Trophoblast cell (in vitro differentiated cells and primary cell): ENCODE data around the gene DDX39B.
A peak's percentile ranks its signal among the peaks of the same experiment; 100 is the strongest.

ENCODE experiments used
- DNase-seq, 2 donors: peaks; one replicate each; pipeline ENCODE4 v3.0.0-alpha.2; 2016
- H2AFZ ChIP-seq: 2 replicates; pipeline ENCODE4 v1.6.1; 2013; ENCODE audit warnings: low read length, moderate library complexity, mild to moderate bottlenecking; ENCODE audit not compliant: insufficient read depth, poor library complexity
- H2AK5ac ChIP-seq: 2 replicates; pipeline ENCODE4 v1.6.1; 2013; ENCODE audit warnings: mild to moderate bottlenecking, low read length
- H2BK120ac ChIP-seq: 2 replicates; pipeline ENCODE4 v1.6.1; 2013; ENCODE audit warnings: low read length, mild to moderate bottlenecking, moderate library complexity; ENCODE audit not compliant: insufficient read depth, poor library complexity
- H2BK12ac ChIP-seq: 2 replicates; pipeline ENCODE4 v1.6.1; 2013; ENCODE audit warnings: mild to moderate bottlenecking, low read length, moderate library complexity
- H2BK5ac ChIP-seq: 2 replicates; pipeline ENCODE4 v1.6.1; 2013; ENCODE audit warnings: low read length, low read depth, moderate library complexity, mild to moderate bottlenecking; ENCODE audit not compliant: poor library complexity
- H3K14ac ChIP-seq: 2 replicates; pipeline ENCODE4 v1.6.1; 2013; ENCODE audit warnings: mild to moderate bottlenecking, low read length
- H3K18ac ChIP-seq: 2 replicates; pipeline ENCODE4 v1.6.1; 2013; ENCODE audit warnings: mild to moderate bottlenecking, low read length
- H3K23ac ChIP-seq: 2 replicates; pipeline ENCODE4 v1.6.1; 2013; ENCODE audit warnings: low read length
- H3K27ac ChIP-seq: 2 replicates; pipeline ENCODE4 v1.5.1; 2013; ENCODE audit warnings: low read depth, mild to moderate bottlenecking, inconsistent platforms, low read length, moderate library complexity
- H3K27me3 ChIP-seq: 2 replicates; pipeline ENCODE4 v1.6.1; 2013; ENCODE audit warnings: inconsistent platforms, mild to moderate bottlenecking, low read length, moderate library complexity; ENCODE audit not compliant: insufficient read depth
- H3K36me3 ChIP-seq, 2 experiments: 1 replicate in 1 of 2; 2 replicates in 1 of 2; pipeline ENCODE4 v1.6.1; 2013; ENCODE audit warnings: low read length in 2 of 2, mild to moderate bottlenecking in 2 of 2, moderate library complexity in 1 of 2; ENCODE audit not compliant: insufficient read depth in 2 of 2, control insufficient read depth in 1 of 2
- H3K4ac ChIP-seq: 2 replicates; pipeline ENCODE4 v1.6.1; 2013; ENCODE audit warnings: low read depth, mild to moderate bottlenecking, low read length, moderate library complexity
- H3K4me1 ChIP-seq, 2 experiments: 1 replicate in 1 of 2; 2 replicates in 1 of 2; pipeline ENCODE4 v1.6.1; 2013; ENCODE audit warnings: low read length in 2 of 2, mild to moderate bottlenecking in 2 of 2, moderate library complexity in 1 of 2; ENCODE audit not compliant: insufficient read depth in 2 of 2, control insufficient read depth in 1 of 2
- H3K4me2 ChIP-seq: 2 replicates; pipeline ENCODE4 v1.6.1; 2013; ENCODE audit warnings: inconsistent platforms, mild to moderate bottlenecking, low read length, moderate library complexity
- H3K4me3 ChIP-seq: 2 replicates; pipeline ENCODE4 v1.5.1; 2013; ENCODE audit warnings: mild to moderate bottlenecking, low read depth, low read length, inconsistent platforms
- H3K79me1 ChIP-seq: one replicate; pipeline ENCODE4 v1.6.1; 2013; ENCODE audit warnings: low read length
- H3K79me2 ChIP-seq: 2 replicates; pipeline ENCODE4 v1.6.1; 2013; ENCODE audit warnings: low read length, mild to moderate bottlenecking; ENCODE audit not compliant: control insufficient read depth, insufficient read depth, poor library complexity
- H3K9ac ChIP-seq: 2 replicates; pipeline ENCODE4 v1.6.1; 2013; ENCODE audit warnings: mild to moderate bottlenecking, low read length
- H3K9me3 ChIP-seq: 2 replicates; pipeline ENCODE4 v1.6.1; 2013; ENCODE audit warnings: low read depth, mild to moderate bottlenecking, control low read depth, inconsistent platforms, low read length; ENCODE audit not compliant: insufficient read depth
- H4K12ac ChIP-seq: 2 replicates; pipeline ENCODE4 v1.6.1; 2013; ENCODE audit warnings: low read depth, mild to moderate bottlenecking, low read length, moderate library complexity
- H4K8ac ChIP-seq: 2 replicates; pipeline ENCODE4 v1.6.1; 2013; ENCODE audit warnings: low read depth, mild to moderate bottlenecking, low read length, moderate library complexity
- H4K91ac ChIP-seq: one replicate; pipeline ENCODE4 v1.6.1; 2013; ENCODE audit warnings: low read depth, mild to moderate bottlenecking, low read length, moderate library complexity
- WGBS: extraction: QIAGEN DNeasy Blood & Tissue Kit; methylation state at CpG from one replicate; pipeline ENCODE4 v1.1.7; 2013; ENCODE audit warnings: missing lambda C conversion rate; ENCODE audit not compliant: insufficient read length, insufficient coverage; ENCODE audit errors: extremely low coverage; 5-methylcytosine and 5-hydroxymethylcytosine counted together

Gene DDX39B

DNA sequence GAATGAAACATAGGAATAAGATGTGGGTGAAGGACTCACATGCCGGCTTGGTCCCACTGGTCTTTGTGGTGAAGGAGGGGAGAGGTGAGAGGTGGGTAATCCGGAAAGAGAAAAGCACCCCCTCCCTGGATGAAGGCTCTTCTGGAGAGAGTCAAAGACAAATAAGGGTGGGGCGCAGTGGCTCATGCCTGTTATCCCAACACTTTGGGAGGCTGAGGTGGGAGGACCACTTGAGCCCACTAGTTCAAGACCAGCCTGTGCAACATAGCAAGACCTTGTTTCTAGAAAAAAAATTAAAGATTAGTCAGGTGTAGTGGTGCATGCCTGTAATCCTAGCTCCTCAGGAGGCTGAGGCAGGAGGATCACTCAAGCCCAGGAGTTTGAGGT lies 37.3 kb upstream of the DDX39B start:
- H2AFZ ChIP-seq: no peak overlapping the region
- H3K4me2 ChIP-seq: no peak overlapping the region
- H3K4me3 ChIP-seq: no peak overlapping the region
- no peaks in the 10 kb centered on the region for H3K9me3 ChIP-seq
- H2BK120ac ChIP-seq: peak overlapping the region; percentile 44
- H3K27ac ChIP-seq: peak overlapping the region; percentile 66
- peak overlapping the region; percentile 68 for H2BK5ac ChIP-seq
- no peak overlapping the region for H3K18ac ChIP-seq
- H3K36me3 ChIP-seq: no peaks in the 10 kb centered on the region
- H2AK5ac ChIP-seq: peak overlapping the region; percentile 14
- no peak overlapping the region for H4K8ac ChIP-seq
- peak overlapping the region; percentile 20 for H3K14ac ChIP-seq
- peaks cover 6% of the 10 kb centered on the region for H3K79me2 ChIP-seq
- peaks cover 53 to 60% of the 10 kb centered on the region in 2 experiments for H3K4me1 ChIP-seq
- H2BK12ac ChIP-seq: peak overlapping the region; percentile 60
- no peak overlapping the region for H3K4ac ChIP-seq
- H4K91ac ChIP-seq: peak overlapping the region; percentile 23
- H3K23ac ChIP-seq: no peak overlapping the region
- WGBS: no CpG with 5 or more reads among the region's 3 CpGs
- H3K79me1 ChIP-seq: peaks cover 45% of the 10 kb centered on the region
- no peak for DNase-seq
- H3K9ac ChIP-seq: no peak overlapping the region
- no peaks in the 10 kb centered on the region for H3K27me3 ChIP-seq
- H4K12ac ChIP-seq: no peak overlapping the region

DNA sequence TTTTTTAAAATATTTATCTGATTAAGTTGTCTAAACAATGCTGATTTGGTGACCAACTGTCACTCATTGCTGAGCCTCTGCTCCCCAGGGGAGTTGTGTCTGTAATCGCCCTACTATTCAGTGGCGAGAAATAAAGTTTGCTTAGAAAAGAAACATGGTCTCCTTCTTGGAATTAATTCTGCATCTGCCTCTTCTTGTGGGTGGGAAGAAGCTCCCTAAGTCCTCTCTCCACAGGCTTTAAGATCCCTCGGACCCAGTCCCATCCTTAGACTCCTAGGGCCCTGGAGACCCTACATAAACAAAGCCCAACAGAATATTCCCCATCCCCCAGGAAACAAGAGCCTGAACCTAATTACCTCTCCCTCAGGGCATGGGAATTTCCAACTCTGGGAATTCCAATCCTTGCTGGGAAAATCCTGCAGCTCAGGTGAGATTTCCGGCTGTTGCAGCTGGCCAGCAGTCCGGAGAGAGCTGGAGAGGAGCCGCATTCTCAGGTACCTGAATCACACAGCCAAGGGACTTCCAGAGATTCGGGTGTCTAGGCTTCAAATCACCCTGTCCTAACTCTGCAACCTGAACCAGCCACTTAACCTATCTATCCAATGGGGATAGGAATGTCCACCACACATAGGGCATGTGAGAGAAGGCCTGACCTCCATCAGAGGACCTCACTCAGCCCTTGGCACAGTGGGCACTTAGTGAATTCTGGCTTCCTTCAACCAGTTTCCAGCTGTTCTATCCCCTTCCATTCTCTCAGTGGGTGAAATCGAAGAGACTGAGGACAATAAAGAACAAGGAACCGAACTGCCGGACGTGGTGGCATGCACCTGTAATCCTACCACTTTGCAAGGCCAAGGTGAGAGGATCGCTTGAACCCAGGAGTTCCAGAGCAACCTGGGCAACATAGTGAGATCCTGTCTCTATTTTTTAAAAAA lies 36.6 kb upstream of the DDX39B start:
- Histone ChIP-seq H2AK5ac (no peak overlapping the region), H3K4ac (no peak overlapping the region), H3K79me2 (peaks cover 6% of the 10 kb centered on the region), H2BK5ac (peak overlapping the region; percentile 68), H3K4me1 (peaks cover 58 to 65% of the 10 kb centered on the region in 2 experiments), H4K8ac (no peak overlapping the region), H3K79me1 (peaks cover 47% of the 10 kb centered on the region), H4K91ac (peak overlapping the region; percentile 64), H3K36me3 (no peaks in the 10 kb centered on the region), H3K4me3 (no peak overlapping the region), H3K27me3 (no peaks in the 10 kb centered on the region), H2BK120ac (peak overlapping the region; percentile 78), H3K23ac (no peak overlapping the region), H3K9me3 (no peaks in the 10 kb centered on the region), H2AFZ (no peak overlapping the region), H3K9ac (no peak overlapping the region), H3K14ac (peak overlapping the region; percentile 12), H4K12ac (no peak overlapping the region), H3K4me2 (peak overlapping the region; percentile 20), H3K18ac (no peak overlapping the region), H2BK12ac (peak overlapping the region; percentile 60), H3K27ac (peak overlapping the region; percentile 73)
- no CpG with 5 or more reads among the region's 12 CpGs for WGBS
- DNase-seq: peak; percentile 77 to 81

DNA sequence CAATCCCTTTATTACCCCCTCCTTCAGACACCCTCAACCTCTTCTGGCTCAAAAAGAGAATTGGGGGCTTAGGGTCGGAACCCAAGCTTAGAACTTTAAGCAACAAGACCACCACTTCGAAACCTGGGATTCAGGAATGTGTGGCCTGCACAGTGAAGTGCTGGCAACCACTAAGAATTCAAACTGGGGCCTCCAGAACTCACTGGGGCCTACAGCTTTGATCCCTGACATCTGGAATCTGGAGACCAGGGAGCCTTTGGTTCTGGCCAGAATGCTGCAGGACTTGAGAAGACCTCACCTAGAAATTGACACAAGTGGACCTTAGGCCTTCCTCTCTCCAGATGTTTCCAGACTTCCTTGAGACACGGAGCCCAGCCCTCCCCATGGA lies 35.8 kb upstream of the DDX39B start:
- WGBS: no CpG with 5 or more reads among the region's 3 CpGs
- Histone ChIP-seq H2BK5ac (peak overlapping the region; percentile 49), H3K4ac (no peak overlapping the region)

DNA sequence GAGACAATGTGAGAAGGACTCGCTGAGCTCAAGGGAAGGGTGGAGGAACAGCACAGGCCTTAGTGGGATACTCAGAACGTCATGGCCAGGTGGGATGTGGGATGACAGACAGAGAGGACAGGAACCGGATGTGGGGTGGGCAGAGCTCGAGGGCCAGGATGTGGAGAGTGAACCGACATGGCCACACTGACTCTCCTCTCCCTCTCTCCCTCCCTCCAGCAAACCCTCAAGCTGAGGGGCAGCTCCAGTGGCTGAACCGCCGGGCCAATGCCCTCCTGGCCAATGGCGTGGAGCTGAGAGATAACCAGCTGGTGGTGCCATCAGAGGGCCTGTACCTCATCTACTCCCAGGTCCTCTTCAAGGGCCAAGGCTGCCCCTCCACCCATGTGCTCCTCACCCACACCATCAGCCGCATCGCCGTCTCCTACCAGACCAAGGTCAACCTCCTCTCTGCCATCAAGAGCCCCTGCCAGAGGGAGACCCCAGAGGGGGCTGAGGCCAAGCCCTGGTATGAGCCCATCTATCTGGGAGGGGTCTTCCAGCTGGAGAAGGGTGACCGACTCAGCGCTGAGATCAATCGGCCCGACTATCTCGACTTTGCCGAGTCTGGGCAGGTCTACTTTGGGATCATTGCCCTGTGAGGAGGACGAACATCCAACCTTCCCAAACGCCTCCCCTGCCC lies 35.2 kb upstream of the DDX39B start:
- no peak overlapping the region for H3K4me3 ChIP-seq
- H4K91ac ChIP-seq: peak overlapping the region; percentile 75
- H3K9me3 ChIP-seq: no peaks in the 10 kb centered on the region
- H4K8ac ChIP-seq: peak overlapping the region; percentile 10
- H2AFZ ChIP-seq: no peak overlapping the region
- no peaks in the 10 kb centered on the region for H3K36me3 ChIP-seq
- H4K12ac ChIP-seq: no peak overlapping the region
- peak overlapping the region; percentile 44 for H2AK5ac ChIP-seq
- peaks cover 59 to 69% of the 10 kb centered on the region in 2 experiments for H3K4me1 ChIP-seq
- peaks cover 53% of the 10 kb centered on the region for H3K79me1 ChIP-seq
- no peak overlapping the region for H3K9ac ChIP-seq
- no peak for DNase-seq
- H3K18ac ChIP-seq: peak overlapping the region; percentile 70
- no peak overlapping the region for H3K27ac ChIP-seq
- peak overlapping the region; percentile 65 for H2BK120ac ChIP-seq
- peak overlapping the region; percentile 58 for H2BK12ac ChIP-seq
- H3K4me2 ChIP-seq: no peak overlapping the region
- peak overlapping the region; percentile 49 for H2BK5ac ChIP-seq
- no CpG with 5 or more reads among the region's 19 CpGs for WGBS
- H3K14ac ChIP-seq: peak overlapping the region; percentile 41
- no peak overlapping the region for H3K23ac ChIP-seq
- H3K27me3 ChIP-seq: no peaks in the 10 kb centered on the region
- peak overlapping the region; percentile 2 for H3K4ac ChIP-seq
- peaks cover 6% of the 10 kb centered on the region for H3K79me2 ChIP-seq

More for the DNA sequence above, 35.8 kb upstream of the DDX39B start:
- no peak overlapping the region for H3K9ac ChIP-seq
- peak overlapping the region; percentile 70 for H3K18ac ChIP-seq
- H3K27ac ChIP-seq: no peak overlapping the region
- H3K36me3 ChIP-seq: no peaks in the 10 kb centered on the region
- peaks cover 6% of the 10 kb centered on the region for H3K79me2 ChIP-seq
- H2BK120ac ChIP-seq: peak overlapping the region; percentile 65
- H3K4me1 ChIP-seq: peaks cover 60 to 70% of the 10 kb centered on the region in 2 experiments
- H4K8ac ChIP-seq: peak overlapping the region; percentile 12
- peaks cover 50% of the 10 kb centered on the region for H3K79me1 ChIP-seq
- no peak for DNase-seq
- no peak overlapping the region for H3K4me2 ChIP-seq
- peak overlapping the region; percentile 58 for H2BK12ac ChIP-seq
- no peak overlapping the region for H2AFZ ChIP-seq
- no peak overlapping the region for H4K12ac ChIP-seq
- peak overlapping the region; percentile 41 for H3K14ac ChIP-seq
- peak overlapping the region; percentile 75 for H4K91ac ChIP-seq
- H3K23ac ChIP-seq: no peak overlapping the region
- H2AK5ac ChIP-seq: peak overlapping the region; percentile 19
- H3K4me3 ChIP-seq: no peak overlapping the region
- no peaks in the 10 kb centered on the region for H3K9me3 ChIP-seq
- H3K27me3 ChIP-seq: no peaks in the 10 kb centered on the region
